SIG-M5 treated with dmso at 0.1 percent for 504 hours (cell line): ENCODE data around the gene SCART1.
"Not testable (repeated sequence)": the region's sequence is repeated elsewhere in the genome, so short reads cannot be mapped to it uniquely, and the experiment has no call there.

Source experiments
- DNase-seq: peaks from one replicate; lab custom pipeline; 2025; ENCODE audit not compliant: unreplicated experiment; lab: John Stamatoyannopoulos, UW

The SCART1 gene

GRCh38 chr10:133453516-133454203, at the start of gene SCART1:
TSS of gene SCART1 (plus strand) at chr10:133453945. CDS start at chr10:133453998, 53 bp downstream.
- DNase-seq: no peak

- no peak for DNase-seq
Observed at GRCh38 chr10:133405272-133405671, 48.5 kb upstream of the SCART1 start.

GRCh38 chr10:133405844-133406527, 47.8 kb upstream of the SCART1 start:
- no peak for DNase-seq

GRCh38 chr10:133411523-133412380, 42.0 kb upstream of the SCART1 start:
- no peak for DNase-seq

GRCh38 chr10:133412381-133412711, 41.4 kb upstream of the SCART1 start:
- no peak for DNase-seq

GRCh38 chr10:133414401-133414800, 39.3 kb upstream of the SCART1 start:
- not testable (repeated sequence) for DNase-seq

GRCh38 chr10:133415752-133416151, 38.0 kb upstream of the SCART1 start:
- DNase-seq: no peak

GRCh38 chr10:133418289-133418993, 35.3 kb upstream of the SCART1 start:
- no peak for DNase-seq

- DNase-seq: no peak
Observed at GRCh38 chr10:133419211-133419950, 34.4 kb upstream of the SCART1 start.

GRCh38 chr10:133420028-133420427, 33.7 kb upstream of the SCART1 start:
- DNase-seq: no peak

- DNase-seq: no peak
Observed at GRCh38 chr10:133420579-133420978, 33.2 kb upstream of the SCART1 start.

GRCh38 chr10:133421336-133422222, 32.2 kb upstream of the SCART1 start:
- DNase-seq: no peak

- DNase-seq: no peak
Observed at GRCh38 chr10:133422223-133422806, 31.4 kb upstream of the SCART1 start.

- no peak for DNase-seq
Observed at GRCh38 chr10:133422807-133423771, 30.7 kb upstream of the SCART1 start.

GRCh38 chr10:133424102-133424501, 29.6 kb upstream of the SCART1 start:
- not testable (repeated sequence) for DNase-seq

- not testable (repeated sequence) for DNase-seq
Observed at GRCh38 chr10:133424601-133425000, 29.1 kb upstream of the SCART1 start, which contains the start of gene SPRN. TSS of gene SPRN (minus strand) at chr10:133424625. CDS start at chr10:133423681, 944 bp downstream.

GRCh38 chr10:133429571-133429970, 24.2 kb upstream of the SCART1 start:
- DNase-seq: not testable (repeated sequence)
